ENCODE measurements around the gene AP1M1.

DNA sequence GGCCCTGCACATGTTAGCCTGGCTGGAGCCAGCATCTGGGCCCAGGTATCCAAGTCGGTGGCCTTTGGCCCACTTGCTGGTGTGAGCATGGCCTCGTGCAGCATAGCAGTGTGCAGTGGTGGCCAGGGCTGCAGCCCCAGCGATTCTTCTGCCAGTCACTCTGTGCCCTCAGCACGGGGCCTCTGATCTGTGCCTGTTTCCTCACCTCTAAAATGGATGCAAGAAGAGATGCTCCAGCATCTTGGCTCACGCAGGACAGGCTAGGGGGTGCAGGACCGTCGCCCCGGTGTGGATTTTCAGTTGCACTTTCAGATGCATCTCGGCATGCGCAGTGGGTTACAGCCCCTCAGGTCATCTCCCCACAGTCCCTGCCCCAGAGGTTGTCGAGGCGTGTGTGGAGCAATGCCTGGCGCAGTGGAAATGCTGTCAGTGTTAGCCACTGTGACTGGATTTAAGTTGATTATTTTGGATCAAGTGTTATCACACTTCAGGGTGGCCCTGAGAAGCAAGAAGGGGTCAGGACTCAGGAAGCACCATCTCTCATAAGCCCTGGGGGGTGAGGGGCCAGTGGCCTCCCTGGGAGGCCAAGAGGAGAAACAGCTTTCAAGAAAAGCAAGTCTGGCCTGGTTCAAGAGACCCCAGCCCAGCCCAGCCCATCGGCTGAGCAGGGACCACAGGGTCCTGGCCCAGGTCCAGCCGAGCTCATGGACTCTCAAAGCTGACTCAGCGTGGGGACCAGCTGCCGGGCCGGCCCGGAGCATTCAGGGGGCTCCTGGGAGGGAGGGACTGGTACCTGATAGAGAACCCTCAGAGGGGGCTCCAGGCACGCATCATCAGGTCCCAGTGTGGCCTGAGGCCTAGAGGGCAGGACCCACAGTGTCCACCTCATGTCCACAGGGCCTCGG lies 27.8 kb downstream of the AP1M1 start:
- TF ChIP-seq, protein P1, sequence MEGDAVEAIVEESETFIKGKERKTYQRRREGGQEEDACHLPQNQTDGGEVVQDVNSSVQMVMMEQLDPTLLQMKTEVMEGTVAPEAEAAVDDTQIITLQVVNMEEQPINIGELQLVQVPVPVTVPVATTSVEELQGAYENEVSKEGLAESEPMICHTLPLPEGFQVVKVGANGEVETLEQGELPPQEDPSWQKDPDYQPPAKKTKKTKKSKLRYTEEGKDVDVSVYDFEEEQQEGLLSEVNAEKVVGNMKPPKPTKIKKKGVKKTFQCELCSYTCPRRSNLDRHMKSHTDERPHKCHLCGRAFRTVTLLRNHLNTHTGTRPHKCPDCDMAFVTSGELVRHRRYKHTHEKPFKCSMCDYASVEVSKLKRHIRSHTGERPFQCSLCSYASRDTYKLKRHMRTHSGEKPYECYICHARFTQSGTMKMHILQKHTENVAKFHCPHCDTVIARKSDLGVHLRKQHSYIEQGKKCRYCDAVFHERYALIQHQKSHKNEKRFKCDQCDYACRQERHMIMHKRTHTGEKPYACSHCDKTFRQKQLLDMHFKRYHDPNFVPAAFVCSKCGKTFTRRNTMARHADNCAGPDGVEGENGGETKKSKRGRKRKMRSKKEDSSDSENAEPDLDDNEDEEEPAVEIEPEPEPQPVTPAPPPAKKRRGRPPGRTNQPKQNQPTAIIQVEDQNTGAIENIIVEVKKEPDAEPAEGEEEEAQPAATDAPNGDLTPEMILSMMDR (IDR thresholded peaks at IDR 0.05), result no peak
- TF ChIP-seq POLR2A (IDR thresholded peaks at IDR 0.05), result no peak

Data from tibial nerve (tissue), 3 donors.